ENCODE data around the gene UIMC1. TPM values are rescaled to one million over a fixed set of nuclear protein-coding genes. Genes with fewer than 3 reads are reported as not detected.
A peak's percentile ranks its signal among the peaks of the same experiment; 100 is the strongest.

UIMC1 gene
- total RNA-seq, 1 experiment from 2014 or later: 96.3 TPM

- no peaks in the 10 kb centered on the region for H3K36me3 Mint-ChIP-seq (ENCODE audit: insufficient read depth, unreplicated experiment)
- peak; percentile 59 for DNase-seq (ENCODE audit: unreplicated experiment)
- H3K27ac Mint-ChIP-seq (ENCODE audit: low read depth, unreplicated experiment): no peak overlapping the region
- ChIA-PET POLR2A (interaction anchor here (0.5 to 0.6 kb wide), 2 partner anchors 15 to 209 kb away, joined by 3 to 4 read pairs; no protein-coding TSS in a partner anchor), CTCF (no interaction called here)
- intact Hi-C loops (cut with micrococcal nuclease): no loop called here
- TF ChIP-seq CTCF (IDR thresholded peaks at IDR 0.05; ENCODE audit: unreplicated experiment): peak; percentile 24
- no peaks in the 10 kb centered on the region for H3K9me3 Mint-ChIP-seq (ENCODE audit: unreplicated experiment)
- H3K27me3 Mint-ChIP-seq (ENCODE audit: insufficient read depth, unreplicated experiment): peaks cover 54% of the 10 kb centered on the region
- no TSS peak for BruUV-seq (replicated peaks)
- no peak overlapping the region for H3K4me3 Mint-ChIP-seq (ENCODE audit: unreplicated experiment)
- no peaks in the 10 kb centered on the region for H3K4me1 Mint-ChIP-seq (ENCODE audit: insufficient read depth, unreplicated experiment)
These were observed 136.4 kb downstream of the UIMC1 start for GRCh38 chr5:176870110-176870591.

- no peaks in the 10 kb centered on the region for H3K36me3 Mint-ChIP-seq (ENCODE audit: insufficient read depth, unreplicated experiment)
- DNase-seq (ENCODE audit: unreplicated experiment): no peak
- CTCF ChIA-PET: no interaction called here
- POLR2A ChIA-PET: no interaction called here
- no peaks in the 10 kb centered on the region for H3K9me3 Mint-ChIP-seq (ENCODE audit: unreplicated experiment)
- H3K27ac Mint-ChIP-seq (ENCODE audit: low read depth, unreplicated experiment): no peak overlapping the region
- intact Hi-C loops (cut with micrococcal nuclease): no loop called here
- TF ChIP-seq CTCF (IDR thresholded peaks at IDR 0.05; ENCODE audit: unreplicated experiment): no peak
- peaks cover 53% of the 10 kb centered on the region for H3K27me3 Mint-ChIP-seq (ENCODE audit: insufficient read depth, unreplicated experiment)
- H3K4me1 Mint-ChIP-seq (ENCODE audit: insufficient read depth, unreplicated experiment): no peaks in the 10 kb centered on the region
- no peak overlapping the region for H3K4me3 Mint-ChIP-seq (ENCODE audit: unreplicated experiment)
- BruUV-seq (replicated peaks): no TSS peak
These were observed 137.0 kb downstream of the UIMC1 start for GRCh38 chr5:176869501-176870109.

GRCh38 chr5:176868731-176869130 lies 137.8 kb downstream of the UIMC1 start:
- ChIA-PET POLR2A (no interaction called here), CTCF (no interaction called here)
- no peaks in the 10 kb centered on the region for H3K4me1 Mint-ChIP-seq (ENCODE audit: insufficient read depth, unreplicated experiment)
- no peak overlapping the region for H3K4me3 Mint-ChIP-seq (ENCODE audit: unreplicated experiment)
- TF ChIP-seq CTCF (IDR thresholded peaks at IDR 0.05; ENCODE audit: unreplicated experiment): no peak
- H3K36me3 Mint-ChIP-seq (ENCODE audit: insufficient read depth, unreplicated experiment): no peaks in the 10 kb centered on the region
- intact Hi-C loops (cut with micrococcal nuclease): no loop called here
- no peaks in the 10 kb centered on the region for H3K9me3 Mint-ChIP-seq (ENCODE audit: unreplicated experiment)
- no peak overlapping the region for H3K27ac Mint-ChIP-seq (ENCODE audit: low read depth, unreplicated experiment)
- no TSS peak for BruUV-seq (replicated peaks)
- peaks cover 53% of the 10 kb centered on the region for H3K27me3 Mint-ChIP-seq (ENCODE audit: insufficient read depth, unreplicated experiment)
- no peak for DNase-seq (ENCODE audit: unreplicated experiment)

GRCh38 chr5:176868126-176868525 lies 138.5 kb downstream of the UIMC1 start:
- Mint-ChIP-seq H3K4me1 (ENCODE audit: insufficient read depth, unreplicated experiment) (no peaks in the 10 kb centered on the region), H3K27ac (ENCODE audit: low read depth, unreplicated experiment) (no peak overlapping the region), H3K27me3 (ENCODE audit: insufficient read depth, unreplicated experiment) (peaks cover 53% of the 10 kb centered on the region), H3K9me3 (ENCODE audit: unreplicated experiment) (no peaks in the 10 kb centered on the region), H3K36me3 (ENCODE audit: insufficient read depth, unreplicated experiment) (no peaks in the 10 kb centered on the region), H3K4me3 (ENCODE audit: unreplicated experiment) (no peak overlapping the region)
- ChIA-PET POLR2A (no interaction called here), CTCF (no interaction called here)
- DNase-seq (ENCODE audit: unreplicated experiment): no peak
- intact Hi-C loops (cut with micrococcal nuclease): no loop called here
- no TSS peak for BruUV-seq (replicated peaks)
- no peak for TF ChIP-seq CTCF (IDR thresholded peaks at IDR 0.05; ENCODE audit: unreplicated experiment)

Data from MCF 10A (cell line).